NCI-H774 (cell line): ENCODE results near the gene MTERF2.
A peak's percentile ranks its signal among the peaks of the same experiment; 100 is the strongest.
"Not testable (repeated sequence)": the region's sequence is repeated elsewhere in the genome, so short reads cannot be mapped to it uniquely, and the experiment has no call there.

ENCODE experiments used
- DNase-seq: peaks from one replicate; lab custom pipeline; 2025; lab: John Stamatoyannopoulos, UW

Gene MTERF2, protein sequence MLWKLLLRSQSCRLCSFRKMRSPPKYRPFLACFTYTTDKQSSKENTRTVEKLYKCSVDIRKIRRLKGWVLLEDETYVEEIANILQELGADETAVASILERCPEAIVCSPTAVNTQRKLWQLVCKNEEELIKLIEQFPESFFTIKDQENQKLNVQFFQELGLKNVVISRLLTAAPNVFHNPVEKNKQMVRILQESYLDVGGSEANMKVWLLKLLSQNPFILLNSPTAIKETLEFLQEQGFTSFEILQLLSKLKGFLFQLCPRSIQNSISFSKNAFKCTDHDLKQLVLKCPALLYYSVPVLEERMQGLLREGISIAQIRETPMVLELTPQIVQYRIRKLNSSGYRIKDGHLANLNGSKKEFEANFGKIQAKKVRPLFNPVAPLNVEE

DNA sequence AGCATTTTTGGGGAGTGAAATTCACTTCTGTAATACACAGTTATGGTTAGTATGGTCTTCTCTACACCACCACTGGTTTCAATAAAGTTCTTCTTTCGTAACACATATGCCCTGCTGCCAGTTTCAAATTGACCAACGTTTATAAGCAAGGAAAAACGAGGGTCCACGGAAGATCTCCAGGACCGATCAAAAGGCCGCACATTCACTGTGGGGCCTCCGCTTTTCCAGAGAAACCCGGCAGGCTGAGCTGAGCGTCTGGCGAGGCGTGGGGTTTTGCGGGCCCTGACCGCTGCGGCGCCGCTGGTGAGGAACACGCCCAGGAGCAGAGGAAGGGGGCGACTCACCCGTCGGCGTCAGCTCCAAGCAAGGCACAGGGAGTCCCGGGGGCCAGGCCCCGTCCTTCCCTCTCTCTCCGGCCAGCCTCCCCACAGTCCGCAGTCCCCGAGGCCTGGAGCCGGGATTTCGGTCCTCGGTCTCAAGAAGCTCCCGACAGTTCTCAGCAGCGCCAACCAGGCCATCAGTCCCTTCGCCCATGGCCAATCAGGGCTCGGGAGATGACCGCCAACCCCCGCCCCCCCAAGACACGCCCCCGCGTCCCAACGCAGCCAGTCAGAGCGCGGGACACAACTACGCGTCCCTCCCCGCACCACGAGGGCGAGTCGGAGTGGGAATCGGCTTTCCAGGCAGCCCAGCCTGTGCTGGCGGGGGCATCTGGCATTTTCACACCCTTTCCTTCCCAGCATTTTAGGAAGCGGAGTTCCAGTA, at the start of gene MTERF2:
Gene MTERF2, minus strand, starts transcription at position 522 of the 765 bp plus-strand sequence. CDS start 8,432 bp downstream, outside the sequence.
- peak; percentile 96 for DNase-seq

DNA sequence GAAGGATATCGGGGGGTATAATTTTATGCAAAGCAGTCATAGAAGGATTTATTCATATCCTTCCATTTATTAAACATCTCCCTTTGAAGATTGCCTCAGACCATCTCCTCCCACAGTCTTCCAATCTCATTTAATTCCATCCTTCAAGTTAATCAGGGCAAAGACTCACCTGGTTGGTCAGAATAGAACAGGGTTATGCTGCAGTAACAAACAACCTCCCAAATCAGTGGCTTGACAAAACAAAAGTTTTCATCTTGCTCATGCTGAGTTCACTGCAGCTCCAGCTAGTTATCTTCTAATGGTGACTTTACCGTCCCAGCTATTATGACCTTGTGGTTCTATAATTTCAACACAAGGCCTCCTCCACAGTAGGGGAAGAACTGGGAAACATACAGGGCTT, 48.8 kb upstream of the MTERF2 start:
- no peak for DNase-seq

DNA sequence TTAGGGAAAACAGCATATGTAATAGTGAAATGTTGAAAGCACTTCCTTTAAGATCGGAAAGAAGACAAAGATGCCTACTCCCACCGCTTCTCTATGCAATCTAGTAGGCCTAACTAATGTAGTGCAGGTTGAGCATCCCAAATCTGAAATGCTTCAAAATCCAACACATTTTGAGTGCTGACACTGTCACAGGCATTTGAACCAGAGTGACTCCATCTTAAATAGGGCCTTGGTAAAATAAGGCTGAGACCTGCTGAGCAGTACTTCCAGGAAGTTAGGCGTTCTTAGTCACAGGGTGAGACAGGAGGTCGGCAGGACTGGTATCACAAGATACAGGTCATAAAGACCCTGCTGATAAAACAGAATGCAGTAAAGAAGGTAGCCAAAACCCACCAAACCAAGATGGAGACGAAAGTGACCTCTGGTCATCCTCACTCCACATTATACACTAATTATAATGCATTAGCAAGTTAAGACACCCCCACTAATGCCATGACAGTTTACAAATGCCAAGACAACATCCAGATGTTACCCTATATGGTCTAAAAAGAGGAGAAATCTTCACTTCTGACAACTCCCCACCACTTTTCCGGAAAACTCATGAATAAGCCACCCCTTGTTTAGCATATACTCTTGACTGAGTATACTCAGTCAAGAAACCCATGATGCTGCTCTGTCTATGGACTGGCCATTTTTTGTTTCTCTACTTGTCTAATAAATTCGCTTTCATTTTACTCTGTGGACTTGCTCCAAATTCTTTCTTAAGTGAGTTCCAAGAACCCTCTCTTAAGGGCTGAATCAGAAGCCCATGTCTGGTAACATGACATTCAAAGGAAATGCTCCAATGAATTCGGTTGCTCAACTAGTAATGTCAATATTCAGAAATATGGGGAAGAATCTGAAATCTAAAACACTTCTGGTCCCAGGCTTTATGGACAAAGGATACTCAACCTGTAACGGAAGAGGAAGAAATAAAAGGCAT, 47.1 kb upstream of the MTERF2 start:
- DNase-seq, result no peak

DNA sequence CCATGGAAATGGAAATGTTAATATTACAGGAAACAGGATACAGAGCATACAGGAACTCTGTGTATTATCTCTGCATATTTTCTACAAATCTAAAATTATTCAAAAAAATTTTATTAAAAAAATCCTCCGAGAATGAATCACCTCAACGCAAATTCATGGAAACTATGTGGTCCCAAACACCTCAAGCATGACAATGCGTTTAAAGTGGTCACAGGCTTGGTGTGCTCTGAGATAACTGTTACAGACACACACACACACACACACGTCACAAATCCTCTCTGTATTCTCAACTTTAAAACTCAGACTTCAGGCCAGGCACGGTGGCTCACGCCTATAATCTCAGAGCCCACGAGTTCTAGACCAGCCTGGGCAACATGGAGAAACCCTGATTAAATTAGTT, 45.3 kb upstream of the MTERF2 start:
- DNase-seq, result no peak

DNA sequence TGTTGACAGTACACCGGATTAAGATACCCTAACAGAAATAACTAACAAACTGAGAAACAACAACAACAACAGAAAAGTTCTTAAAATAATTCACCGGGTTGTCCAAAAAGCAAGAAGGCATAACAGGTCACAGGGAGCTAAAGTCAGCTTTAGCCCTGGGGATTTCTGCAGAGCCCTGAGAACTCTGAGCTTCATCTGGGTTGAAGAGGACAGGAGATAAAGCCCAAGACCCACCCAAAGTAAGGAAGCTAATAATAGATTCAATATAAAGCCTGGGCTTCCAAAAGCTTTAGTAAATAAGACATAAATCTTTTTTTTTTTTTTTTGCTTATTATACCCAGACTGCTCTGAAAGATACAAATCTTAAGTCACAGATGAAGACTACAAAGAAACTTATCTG, 44.1 kb upstream of the MTERF2 start:
- no peak for DNase-seq

DNA sequence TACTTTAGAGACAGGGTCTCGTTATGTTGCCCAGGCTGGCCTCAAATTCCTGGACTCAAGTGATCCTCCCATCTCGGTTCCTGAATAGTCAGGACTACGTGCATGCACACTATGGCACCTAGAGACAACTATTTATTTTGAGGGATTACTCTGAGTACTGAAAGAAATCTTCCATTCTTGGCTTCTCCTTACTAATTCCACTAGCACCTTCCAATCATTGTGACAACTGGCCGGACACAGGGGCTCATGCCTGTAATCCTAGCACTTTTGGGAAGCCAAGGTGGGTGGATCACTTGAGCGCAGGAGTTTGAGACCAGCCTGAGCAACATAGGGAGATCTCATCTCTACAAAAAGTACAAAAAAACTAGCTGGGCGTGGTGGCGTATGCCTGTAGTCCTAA, 42.1 kb upstream of the MTERF2 start:
- no peak for DNase-seq

DNA sequence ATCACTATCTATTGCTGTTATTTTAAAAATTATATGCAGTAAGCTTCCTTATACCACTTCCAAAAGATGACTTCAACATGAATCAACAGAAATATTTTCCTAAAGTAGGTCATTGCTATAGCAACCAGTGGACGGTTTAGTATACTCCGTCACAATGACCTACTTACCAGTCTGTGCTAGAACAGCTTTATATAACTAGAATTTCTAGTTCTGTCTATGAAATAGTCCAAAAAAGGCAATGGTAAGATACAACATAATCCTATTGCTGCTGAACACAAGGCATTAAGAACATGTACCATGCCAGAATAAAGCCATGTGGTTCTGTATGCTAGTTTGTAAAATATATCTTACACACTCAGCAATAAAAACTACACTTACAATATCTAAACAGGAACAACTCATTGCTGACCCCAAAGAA, 40.7 kb upstream of the MTERF2 start:
- peak; percentile 86 for DNase-seq

DNA sequence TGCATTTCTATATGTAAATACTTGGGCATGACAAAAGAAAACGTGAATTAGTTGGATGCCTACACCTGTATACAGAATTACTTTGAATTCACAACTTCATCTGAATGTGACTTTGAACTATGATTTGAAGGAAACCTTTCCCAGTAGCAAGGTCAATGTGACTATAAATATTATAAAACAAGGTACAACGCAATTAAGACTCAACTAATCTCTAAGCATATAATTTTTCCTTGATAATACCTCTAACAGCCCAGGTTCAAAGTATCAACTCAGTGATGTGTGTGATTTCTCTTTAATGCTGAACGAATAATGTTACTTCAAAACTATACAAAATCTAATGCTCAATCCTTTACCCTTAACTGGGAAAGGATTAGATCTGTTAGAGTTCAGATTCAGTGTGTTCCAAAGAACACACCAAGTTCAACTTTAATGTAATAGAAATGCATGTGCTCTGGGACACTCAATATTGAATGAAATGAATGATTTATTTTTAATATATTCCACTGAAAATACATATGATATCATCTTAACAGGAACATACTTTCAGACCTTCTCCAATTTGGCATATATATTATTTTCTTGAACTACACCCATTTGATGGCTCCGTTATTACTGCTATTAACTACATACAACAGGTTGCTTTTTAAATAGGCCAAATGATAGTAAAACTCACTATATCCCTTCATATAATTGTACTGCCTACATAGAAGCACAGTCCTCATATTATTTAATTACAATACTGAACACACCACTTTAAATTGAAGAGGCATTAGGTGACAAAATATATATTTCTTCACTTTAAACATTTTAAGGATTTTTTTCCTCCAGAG, 40.1 kb upstream of the MTERF2 start:
- no peak for DNase-seq

DNA sequence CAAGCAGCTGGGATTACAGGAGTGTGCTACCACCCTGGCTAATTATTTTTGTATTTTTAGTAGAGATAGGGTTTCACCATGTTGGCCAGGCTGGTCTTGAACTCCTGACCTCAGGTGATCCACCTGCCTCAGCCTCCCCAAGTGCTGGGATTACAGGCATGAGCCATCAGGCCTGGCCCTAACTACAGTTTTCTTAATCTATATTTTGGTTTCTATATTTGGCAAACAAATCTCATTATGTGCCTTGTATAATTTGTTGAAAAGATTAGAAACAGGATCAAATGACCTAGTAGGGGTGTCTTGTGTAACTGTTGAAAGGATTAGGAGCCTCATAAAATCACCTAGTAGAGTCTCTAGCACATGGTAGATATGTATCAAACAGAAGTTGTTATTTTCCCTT, 39.4 kb upstream of the MTERF2 start:
- DNase-seq, result not testable (repeated sequence)

DNA sequence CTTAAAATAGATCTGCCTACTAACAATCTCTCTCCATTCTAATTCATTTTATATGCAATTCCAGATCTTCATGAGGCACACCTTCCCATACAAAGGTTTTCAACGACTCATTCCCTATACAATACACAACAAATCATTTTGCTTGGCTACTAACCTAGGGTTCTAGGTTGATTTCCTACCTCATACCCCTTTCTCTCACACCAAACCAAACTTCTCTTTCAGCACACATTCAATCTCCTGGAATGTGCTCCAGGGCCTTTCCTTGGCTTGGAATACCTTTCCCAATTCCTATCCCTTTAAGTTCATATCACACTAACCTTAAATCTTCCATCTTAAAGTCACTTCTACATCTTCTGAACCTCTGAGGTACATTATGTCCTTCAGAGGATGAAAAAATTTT, 38.7 kb upstream of the MTERF2 start:
- no peak for DNase-seq

DNA sequence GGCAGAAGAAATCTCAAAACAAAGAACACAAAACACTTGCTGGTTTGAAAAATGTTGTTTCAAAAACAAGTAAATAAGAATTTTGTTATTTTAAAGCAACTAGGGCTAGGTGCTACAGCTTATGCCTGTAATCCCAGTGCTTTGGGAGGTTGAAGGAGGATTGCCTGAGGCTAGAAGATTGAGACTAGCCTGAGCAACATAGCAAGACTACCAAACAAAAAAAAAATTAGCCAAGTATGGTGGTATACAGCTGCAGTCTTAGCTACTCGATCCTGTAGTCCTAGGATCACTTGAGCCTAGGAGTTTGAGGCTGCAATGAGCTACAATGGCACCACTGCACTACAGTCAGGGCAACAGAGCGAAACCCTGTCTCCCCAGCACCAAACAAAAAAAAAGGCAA, 32.6 kb upstream of the MTERF2 start:
- DNase-seq, result no peak

DNA sequence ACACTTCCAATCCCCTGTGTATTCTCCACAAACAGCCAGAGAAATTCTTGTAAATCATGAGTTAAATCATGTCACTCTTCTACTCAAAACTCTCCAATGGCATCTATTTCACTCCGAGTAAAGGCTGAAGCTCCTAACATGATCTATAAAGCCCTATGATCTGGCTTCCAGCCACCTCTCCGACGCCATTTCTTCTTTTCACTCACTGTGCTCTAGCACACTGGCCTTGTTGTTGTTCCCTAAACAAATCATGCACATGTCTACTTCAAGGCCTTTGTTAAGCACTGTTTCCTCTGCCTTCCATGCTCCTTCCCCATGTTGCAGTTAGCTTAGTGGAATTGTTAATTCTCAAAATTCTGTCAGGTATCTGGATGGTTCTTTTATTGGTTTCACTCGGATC, 30.1 kb upstream of the MTERF2 start:
- no peak for DNase-seq

DNA sequence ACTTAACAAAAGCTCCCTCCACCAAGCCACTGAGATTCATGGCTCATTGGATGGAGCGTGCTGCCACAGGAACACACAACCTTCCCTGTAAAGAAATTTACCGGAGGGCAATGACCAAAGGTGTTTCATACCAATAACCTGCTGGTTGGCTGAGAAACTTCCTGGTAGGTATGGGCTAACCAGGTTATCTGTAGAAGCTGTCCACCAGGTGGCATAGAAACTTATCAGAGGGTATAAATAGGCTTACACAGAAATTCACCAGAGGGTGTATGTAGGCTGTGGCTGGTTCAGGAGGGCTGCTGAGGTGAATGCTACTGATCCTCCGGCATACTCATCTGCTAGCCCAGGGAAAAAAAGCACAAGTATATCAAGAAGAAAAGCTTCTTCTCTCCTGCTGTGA, 27.1 kb upstream of the MTERF2 start:
- no peak for DNase-seq

DNA sequence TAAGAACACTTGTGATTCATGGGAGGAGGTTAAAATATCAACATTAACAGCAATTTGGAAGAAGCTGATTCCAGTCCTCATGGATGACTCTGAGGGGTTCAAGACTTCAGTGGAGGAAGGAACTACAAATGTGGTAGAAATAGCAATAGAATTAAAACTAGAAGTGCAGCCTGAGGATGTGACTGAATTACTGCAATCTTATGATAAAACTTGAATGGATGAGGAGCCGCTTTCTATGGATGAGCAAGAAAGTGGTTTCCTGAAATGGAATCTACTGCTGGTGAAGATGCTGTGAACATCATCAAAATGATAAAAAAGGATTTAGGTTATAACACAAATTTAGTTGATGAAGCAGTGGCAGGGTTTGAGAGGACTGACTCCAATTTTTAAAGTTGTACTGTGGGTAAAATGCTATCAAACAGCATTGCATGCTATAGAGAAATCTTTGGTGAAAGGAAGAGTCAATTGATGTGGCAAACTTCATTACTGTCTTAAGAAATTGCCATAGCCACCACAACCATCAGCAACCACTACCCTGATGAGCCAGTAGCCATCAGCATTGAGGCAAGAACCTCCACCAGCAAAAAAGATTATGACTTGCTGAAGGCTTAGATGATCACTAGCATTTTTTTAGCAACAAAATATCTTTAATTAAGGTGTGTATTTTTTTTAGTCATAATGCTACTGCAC, 25.9 kb upstream of the MTERF2 start:
- no peak for DNase-seq

DNA sequence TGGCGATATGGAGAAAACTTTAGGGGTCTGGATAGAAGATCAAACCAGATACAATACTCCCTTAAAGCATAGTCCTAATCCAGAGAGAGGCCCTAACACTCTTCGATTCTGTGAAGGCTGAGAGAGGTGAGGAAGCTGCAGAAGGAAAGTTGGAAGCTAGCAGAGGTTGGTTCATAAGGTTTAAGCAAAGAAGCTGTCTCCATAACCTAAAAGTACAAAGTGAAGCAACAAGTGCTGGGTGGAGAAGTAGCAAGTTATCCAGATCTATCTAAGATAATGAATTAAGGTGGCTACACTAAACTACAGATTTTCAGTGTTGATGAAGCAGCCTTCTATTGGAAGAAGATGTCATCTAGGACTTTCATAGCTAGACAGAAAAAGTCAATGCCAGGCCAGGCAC, 24.6 kb upstream of the MTERF2 start:
- no peak for DNase-seq

DNA sequence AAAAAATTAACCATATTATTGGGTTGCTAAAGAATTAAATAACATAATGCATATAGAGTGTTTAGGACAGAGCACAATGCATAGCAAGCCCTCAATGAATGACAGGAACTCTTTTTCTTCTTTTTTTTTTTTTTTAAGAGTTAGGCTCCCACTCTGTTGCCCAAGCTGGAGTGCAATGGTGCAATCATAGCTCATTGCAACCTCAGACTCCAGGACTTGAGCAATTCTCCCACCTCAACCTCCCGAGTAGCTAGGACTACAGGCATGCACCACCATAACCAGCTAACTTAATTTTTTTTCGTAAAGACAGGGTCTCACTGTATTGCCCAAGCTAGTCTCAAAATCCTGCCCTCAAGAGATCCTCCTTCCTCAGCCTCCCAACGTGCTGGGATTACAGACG, 20.5 kb upstream of the MTERF2 start:
- no peak for DNase-seq

DNA sequence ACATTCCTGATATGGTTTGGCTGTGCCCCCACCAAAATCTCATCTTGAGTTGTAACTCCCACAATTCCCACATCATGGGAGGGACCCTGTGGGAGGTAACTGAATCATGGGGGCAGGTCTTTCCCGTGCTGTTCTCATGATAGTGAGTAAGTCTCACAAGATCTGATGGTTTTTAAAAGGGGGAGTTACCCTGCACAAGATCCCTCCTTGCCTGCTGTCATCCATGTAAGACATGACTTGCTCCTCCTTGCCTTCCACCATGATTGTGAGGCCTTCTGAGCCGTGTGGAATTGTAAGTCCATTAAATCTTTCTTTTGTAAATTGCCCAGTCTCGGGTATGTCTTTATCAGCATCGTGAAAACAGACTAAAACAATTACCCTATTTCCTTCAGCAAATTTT, 15.7 kb upstream of the MTERF2 start:
- not testable (repeated sequence) for DNase-seq

DNA sequence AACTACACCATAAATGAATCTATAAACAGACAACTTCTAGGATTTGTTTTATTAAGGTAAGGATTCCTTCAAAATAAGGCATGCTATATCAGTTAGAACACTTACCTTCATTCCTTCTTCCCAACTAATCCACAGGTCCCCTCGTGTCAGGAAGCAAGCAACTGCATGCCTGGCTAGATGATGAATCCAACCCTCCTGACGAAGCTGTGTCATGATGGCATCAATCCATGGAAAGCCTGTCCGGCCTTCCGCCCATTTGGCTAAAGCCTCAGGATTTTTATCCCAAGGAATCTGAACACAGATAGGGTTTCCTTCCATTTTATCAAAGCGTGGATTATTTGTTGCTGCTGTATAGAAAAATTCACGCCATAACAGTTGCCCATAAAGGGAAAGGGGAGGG, 12.5 kb upstream of the MTERF2 start:
- no peak for DNase-seq

DNA sequence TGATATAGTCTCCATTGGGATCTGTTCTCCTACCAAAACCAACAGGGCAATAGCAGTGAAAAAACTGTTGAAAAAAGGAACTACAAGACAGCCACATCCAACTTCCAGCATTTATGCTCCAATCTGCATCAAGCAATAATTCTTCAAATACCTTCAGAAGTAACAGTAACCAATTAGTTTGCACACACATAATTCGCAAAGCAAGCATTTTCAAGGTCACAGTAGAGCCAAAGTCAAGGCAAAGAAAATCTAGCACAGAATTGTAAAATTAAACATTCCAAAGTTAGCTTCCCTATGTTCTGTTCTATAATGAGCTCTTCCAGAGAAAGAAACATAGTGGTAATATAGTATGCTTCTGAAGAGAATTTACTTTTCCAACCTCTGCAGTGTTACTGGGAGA, 11.0 kb upstream of the MTERF2 start:
- DNase-seq, result no peak

DNA sequence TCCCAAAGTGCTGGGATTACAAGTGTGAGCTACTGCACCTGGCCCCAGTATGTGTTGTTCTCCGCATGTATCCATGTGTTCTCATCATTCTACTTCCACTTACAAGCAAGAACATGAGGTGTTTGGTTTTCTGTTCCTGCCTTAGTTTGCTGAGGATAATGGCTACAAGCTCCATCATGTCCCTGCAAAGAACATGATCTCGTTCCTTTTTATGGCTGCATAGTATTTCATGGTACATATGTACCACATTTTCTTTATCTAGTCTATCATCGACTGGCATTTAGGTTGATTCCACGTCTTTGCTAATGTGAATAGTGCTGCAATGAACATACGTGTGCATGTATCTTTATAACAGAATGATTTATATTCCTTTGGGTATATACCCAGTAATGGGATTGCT, 9.2 kb upstream of the MTERF2 start:
- not testable (repeated sequence) for DNase-seq
